EL (cell line): ENCODE measurements around the gene IQCB1.
"Not testable (repeated sequence)": the region's sequence is repeated elsewhere in the genome, so short reads cannot be mapped to it uniquely, and the experiment has no call there.

Experiments
- DNase-seq: peaks from one replicate; pipeline ENCODE4 v3.0.0-alpha.2; 2016

The IQCB1 gene

DNA sequence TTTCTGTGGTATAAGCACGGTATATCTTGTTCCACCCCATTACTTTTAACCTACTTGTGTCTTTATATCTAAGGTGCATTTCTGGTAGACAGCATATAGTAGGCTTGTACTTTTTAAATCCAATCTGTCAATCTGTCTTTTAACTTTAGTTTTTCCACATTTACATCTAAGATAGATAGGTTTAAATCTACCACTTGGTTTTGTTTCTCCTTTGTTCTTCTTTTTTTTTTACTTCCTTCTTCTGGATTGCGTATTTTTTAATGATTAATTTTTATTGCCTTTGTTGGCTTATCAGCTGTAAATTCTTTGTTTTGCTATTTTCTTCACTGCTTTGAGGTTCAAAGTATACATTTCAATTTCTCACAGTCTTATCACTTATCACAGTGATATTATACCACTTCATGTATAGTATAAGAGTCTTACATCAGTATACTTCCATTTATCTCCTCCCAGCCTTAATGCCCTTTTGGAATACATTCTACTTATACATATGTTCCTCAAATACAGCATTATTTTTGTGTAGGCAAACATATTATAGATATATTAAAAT is 31.0 kb downstream of the IQCB1 start:
- no peak for DNase-seq

GRCh38 chr3:121800906-121801305 is 34.0 kb downstream of the IQCB1 start:
- no peak for DNase-seq

DNA sequence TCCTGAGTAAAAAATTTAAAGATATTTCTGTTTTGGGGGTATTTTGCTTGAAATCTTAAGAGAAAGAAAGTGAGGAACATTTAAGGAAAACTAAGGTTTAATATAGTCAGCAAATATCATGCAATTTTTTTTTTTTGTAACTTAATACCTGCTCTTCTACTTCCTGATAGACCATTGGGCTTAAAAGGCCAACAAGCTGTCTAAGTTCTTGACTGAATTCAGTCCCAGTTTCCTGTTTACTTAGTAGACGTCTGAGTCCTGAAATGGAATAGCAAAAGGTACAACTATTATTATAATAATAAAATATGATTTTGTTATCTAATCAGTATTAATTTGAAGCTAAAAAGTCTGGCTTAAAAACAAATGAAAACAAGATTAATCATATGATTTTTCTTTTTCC is 37.9 kb downstream of the IQCB1 start:
- DNase-seq = no peak

DNA sequence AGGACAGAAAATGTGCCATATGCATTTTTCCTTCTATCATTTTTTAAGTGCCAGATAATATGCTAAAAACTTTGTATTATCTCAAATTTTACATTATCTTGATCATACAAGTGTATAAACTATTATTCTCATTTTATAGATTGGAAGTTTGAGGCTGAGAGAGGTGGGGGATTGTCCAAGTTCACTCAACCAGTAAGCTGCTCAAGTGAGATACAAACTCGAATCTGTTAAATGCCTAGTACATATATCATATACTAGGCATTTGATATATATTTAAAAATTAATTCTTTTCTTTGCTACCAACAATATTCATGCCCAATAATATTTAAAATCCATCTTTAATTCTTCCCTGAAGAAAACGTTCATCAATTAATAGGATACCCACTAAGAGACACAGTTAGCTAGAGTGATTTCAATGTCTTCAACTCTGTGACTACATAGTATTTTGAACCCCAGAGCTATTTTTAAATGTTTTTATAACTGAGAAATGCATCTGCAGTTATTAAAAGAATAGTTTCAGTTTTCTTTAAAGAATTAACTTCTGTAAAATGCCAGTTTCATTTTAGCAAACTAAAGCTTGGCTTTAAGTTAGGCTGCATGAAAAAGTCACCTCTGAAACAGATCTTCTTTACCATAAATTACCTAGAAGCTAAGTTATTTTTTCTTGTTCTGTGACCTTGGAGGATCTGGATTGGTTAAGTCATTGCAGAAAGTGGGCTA is 40.4 kb downstream of the IQCB1 start:
- no peak for DNase-seq

DNA sequence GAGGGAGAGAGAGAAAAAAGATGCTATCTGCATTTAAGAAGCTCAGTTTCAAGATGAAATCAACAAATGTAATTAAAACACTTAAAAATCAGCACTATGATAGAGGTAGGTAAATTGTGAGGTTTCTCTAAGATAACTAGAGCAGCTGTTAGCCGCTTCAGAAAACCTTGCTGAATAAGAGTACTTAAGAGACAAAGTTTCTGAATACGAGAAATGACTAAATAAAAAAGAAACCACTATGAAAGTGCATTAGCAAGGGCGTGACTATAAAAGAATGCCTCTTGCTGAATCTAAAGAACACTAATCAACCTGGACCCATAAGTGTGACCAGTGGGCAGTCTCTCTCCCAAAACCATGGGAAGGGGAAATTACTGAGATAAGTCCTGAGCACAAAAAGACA is 41.8 kb downstream of the IQCB1 start:
- no peak for DNase-seq

GRCh38 chr3:121786485-121786884 is 48.4 kb downstream of the IQCB1 start:
- DNase-seq = peak; percentile 6

GRCh38 chr3:121782784-121783183 is 52.1 kb downstream of the IQCB1 start:
- DNase-seq = not testable (repeated sequence)

- no peak for DNase-seq
These were observed 53.2 kb downstream of the IQCB1 start for GRCh38 chr3:121781611-121782010.

- DNase-seq = not testable (repeated sequence)
These were observed 59.8 kb downstream of the IQCB1 start for GRCh38 chr3:121775095-121775494.

GRCh38 chr3:121769246-121769645 is 65.6 kb downstream of the IQCB1 start:
- no peak for DNase-seq

DNA sequence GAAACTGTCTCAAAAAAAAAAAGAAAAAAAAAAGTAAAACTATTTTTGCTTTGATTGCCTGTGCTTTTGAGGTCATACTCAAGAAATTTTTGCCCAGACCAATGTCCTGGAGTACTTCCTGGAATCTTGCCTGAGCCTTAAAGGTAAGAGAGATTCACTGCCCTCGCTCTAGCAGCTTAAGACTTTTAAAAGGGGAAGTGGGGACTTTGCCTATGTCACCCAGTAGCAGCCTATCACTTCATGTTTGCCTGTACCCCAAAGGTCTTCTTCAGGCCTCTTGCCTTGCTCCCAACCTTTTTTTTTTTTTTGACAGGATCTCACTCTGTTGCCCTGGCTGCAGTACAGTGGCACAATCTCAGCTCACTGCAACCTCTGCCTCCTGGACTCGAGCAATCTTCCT is 66.4 kb downstream of the IQCB1 start:
- no peak for DNase-seq

- no peak for DNase-seq
These were observed 75.2 kb downstream of the IQCB1 start for GRCh38 chr3:121759541-121760202.

- DNase-seq = no peak
These were observed 76.0 kb downstream of the IQCB1 start for GRCh38 chr3:121758727-121759450.

- DNase-seq = no peak
These were observed 76.9 kb downstream of the IQCB1 start for GRCh38 chr3:121757812-121758545.

DNA sequence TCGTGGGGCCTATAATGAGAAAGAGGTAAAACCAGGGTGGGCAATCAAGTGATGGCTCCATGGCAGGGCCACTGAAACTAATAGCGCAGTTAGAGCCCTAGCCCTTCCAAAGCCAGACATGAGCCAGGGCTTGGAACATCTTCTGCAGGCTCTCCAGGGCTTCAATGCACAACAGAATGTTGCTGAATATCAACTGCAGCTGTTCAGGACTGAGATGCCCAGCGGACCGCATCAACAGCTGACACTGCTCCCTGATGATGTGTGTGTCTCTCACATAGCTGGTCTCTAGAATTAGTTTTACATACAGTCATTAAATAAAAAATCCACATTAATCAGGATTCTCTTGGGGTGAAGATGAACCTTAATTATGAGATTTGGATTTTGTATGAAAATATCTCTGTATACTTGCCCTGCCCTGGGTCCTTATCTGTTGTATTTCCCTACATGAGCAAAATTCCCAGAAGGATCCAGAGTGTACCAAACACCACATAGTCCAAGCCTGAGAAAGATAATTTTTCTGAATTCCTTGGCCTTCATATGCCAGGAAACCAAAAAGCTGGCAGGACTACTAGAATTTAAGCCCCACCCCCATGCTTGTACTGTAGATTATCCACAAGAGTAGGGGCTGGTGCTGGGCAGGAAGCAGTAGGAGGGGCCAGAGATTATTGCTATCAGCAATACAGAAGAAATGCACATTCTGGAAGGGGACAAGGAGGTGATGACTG is 77.6 kb downstream of the IQCB1 start:
- no peak for DNase-seq

GRCh38 chr3:121752772-121753171 is 82.1 kb downstream of the IQCB1 start:
- no peak for DNase-seq

DNA sequence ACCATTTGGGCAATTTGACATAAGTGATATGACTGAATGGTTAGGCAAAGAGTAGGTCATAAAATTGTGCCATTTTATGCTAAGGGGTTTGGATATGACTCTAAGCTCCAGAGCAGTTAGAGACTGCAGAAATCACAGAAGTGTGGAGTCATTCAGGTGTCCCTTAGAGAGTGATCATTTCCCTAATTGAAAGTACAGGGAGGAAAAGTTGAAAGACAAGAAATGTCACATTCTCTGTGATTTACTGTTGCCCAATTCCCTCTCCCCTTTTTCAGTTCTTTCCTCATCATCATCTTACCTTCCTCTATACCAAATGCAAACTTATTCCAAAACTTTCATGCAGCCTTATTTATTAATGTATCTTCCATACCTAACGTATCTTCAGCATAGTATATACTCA is 82.6 kb downstream of the IQCB1 start:
- DNase-seq = no peak

- no peak for DNase-seq
These were observed 84.8 kb downstream of the IQCB1 start for GRCh38 chr3:121750087-121750415.

DNA sequence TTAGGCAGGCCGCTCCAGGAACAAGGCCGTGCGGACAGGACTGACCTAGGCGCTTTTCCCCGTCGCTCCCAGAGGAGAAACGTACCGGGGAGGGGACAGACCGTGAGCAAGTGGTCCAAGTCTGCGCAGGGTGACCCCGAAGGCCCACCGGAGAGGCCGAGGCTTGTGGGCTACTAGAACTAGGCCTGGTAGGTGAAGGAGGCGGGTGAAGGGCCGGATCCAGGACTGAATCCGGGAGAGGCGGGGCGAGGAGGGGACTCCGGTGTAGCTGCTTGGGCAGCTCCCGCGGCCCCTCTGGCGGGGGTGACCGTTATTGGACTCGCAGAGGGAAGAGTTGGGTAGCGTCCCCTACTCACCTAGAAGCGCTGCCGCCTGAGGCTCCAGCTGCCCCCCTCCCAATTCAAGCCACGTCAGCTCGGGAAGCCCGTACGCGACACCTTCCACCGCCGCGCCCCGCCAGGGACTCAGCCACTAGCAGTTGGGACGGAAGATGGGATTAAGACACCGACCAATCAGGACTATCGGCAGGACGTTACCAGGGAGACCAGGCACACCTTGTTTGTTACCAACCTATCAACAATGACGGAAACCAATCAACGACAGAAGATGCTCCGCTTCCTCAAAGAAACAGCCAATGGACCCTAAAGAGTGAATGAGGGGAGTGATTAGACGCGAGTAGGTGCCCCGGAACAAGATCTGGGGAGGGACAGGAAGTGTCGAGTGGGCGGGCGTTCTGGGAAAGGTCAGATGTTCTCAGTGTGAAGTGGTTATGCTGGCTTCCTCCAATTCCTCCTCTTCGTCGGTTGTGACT is 85.4 kb downstream of the IQCB1 start, which contains the start of gene GOLGB1:
TSS of gene GOLGB1 (minus strand) at position 466 of the 811 bp plus-strand sequence. CDS start 18,770 bp downstream, outside the sequence.
- DNase-seq = peak; percentile 99

DNA sequence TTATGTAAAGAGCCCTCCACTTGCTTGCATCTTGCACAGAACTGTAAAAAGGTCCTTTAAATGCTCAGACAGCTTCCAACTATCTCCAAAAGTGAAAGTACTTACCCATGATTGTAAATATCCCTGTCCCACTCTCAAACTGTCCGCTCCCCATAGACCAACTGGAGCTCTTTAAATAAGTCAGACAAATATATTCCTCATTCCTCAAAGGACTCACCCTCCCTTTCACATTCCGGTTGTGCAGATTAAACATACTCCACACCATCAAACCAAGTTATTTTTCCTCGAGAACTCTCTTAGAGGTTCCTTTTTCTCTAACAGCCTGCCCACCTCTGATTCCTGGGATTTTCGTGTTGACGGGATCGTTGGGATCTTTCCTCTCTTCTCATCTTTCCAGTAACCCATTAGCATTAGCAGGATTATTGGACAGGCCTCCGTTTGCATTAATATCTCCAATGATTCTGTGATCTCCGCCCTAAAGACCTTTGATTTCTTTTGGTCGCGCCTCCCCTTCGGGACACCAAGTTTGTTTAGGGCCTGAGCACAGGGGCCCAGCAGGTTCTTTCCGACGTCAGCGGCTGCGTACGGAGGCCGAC is 86.1 kb downstream of the IQCB1 start:
- DNase-seq = peak; percentile 21

DNA sequence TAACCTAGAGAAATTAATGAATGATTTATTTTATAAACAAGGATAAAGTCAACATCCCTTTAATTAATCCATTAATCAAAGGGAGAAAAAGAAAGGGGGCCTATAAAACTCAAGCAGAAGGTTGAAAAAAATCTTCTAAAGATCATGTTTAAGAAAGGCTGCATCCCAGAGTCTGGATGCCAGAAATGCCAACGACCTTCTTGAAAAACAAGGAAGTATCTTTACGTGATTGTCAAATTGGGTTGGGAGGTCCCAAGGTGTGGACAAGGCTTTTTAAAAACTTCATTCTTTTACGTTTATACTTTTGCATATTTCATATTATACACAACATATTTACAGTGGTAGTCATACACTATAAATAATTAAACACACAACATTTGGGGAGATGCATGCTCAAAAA is 86.9 kb downstream of the IQCB1 start:
- DNase-seq = peak; percentile 9
